SK-N-MC (cell line): ENCODE data around the gene BCCIP.

Source experiments
- EZH2 ChIP-seq: fragments of 200-600 bp; sonication (generic); IDR thresholded peaks from one replicate; pipeline ENCODE4 v1.6.1; 2017; ENCODE audit warnings: antibody characterized with exemption
- POLR2AphosphoS5 ChIP-seq: IDR thresholded peaks from 2 replicates; pipeline ENCODE4 v1.6.1; 2012; ENCODE audit warnings: mild to moderate bottlenecking, low read depth, low read length, borderline replicate concordance

DNA sequence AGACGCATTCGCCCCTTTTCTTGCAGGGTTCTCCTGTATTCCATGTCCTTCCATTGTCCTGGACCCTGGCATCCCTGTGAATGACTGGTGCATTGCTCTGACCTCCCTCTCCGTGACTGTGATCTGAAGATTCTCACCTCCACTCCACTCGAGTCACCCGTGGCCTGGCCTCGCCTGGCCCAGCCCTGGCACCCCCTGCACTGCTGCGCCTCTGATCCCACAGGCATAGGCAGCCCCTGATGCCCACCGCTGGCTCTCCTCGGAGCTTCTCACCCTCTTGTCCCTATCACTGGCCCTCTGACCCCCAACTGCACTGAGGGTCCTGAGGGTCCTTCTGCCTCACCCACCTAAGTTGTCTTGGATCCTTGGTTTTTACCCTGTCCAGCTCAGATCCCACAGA lies 45.5 kb upstream of the BCCIP start:
- TF ChIP-seq POLR2AphosphoS5 (no peak), EZH2 (no peak)
